ENCODE data around the gene TPRG1L. TPM values are rescaled to one million over a fixed set of nuclear protein-coding genes. Genes with fewer than 3 reads are reported as not detected.
A peak's percentile ranks its signal among the peaks of the same experiment; 100 is the strongest.

TPRG1L gene
- total and polyA plus RNA-seq, 2 donors from 2014 or later: 37.1 to 72.4 TPM

GRCh38 chr1:3630161-3630611, 5.4 kb downstream of the TPRG1L start:
- DNase-seq (peak in 1 of 5 donors; percentile 51), FAIRE-seq (no peak)
- Histone ChIP-seq H3K4me3 (ENCODE audit: low read length in 3 of 3) (no peak overlapping the region), H3K27me3 (ENCODE audit: control insufficient read depth, insufficient read depth, low read length) (no peaks in the 10 kb centered on the region), H3K36me3 (ENCODE audit: control insufficient read depth in 2 of 3, insufficient read depth in 3 of 3, low read length in 3 of 3) (peaks cover 4 to 36% (median 16%) of the 10 kb centered on the region in 3 donors), H3K9ac (ENCODE audit: low read length in 3 of 3) (no peak overlapping the region), H3K9me3 (ENCODE audit: control insufficient read depth in 2 of 3, insufficient read depth in 1 of 3, low read length in 3 of 3) (no peaks in the 10 kb centered on the region), H3K27ac (ENCODE audit: low read depth in 2 of 2, low read length in 2 of 2) (no peak overlapping the region), H3K4me1 (ENCODE audit: control insufficient read depth in 2 of 3, insufficient read depth in 2 of 3, low read depth in 1 of 3, low read length in 3 of 3) (peaks cover 0 to 6% (median 3%) of the 10 kb centered on the region in 3 donors)
- no peak for TF ChIP-seq CTCF (IDR thresholded peaks at IDR 0.05; ENCODE audit: borderline replicate concordance, extremely low read depth, insufficient read depth)
- intact Hi-C loops (cut with DNase I): no loop called here

- Histone ChIP-seq H3K27ac (ENCODE audit: low read depth in 2 of 2, low read length in 2 of 2) (no peak overlapping the region), H3K9ac (ENCODE audit: low read length in 3 of 3) (no peak overlapping the region), H3K9me3 (ENCODE audit: control insufficient read depth in 2 of 3, insufficient read depth in 1 of 3, low read length in 3 of 3) (no peaks in the 10 kb centered on the region), H3K36me3 (ENCODE audit: control insufficient read depth in 2 of 3, insufficient read depth in 3 of 3, low read length in 3 of 3) (peaks cover 4 to 40% (median 16%) of the 10 kb centered on the region in 3 donors), H3K27me3 (ENCODE audit: control insufficient read depth, insufficient read depth, low read length) (no peaks in the 10 kb centered on the region), H3K4me3 (ENCODE audit: low read length in 3 of 3) (no peak overlapping the region), H3K4me1 (ENCODE audit: control insufficient read depth in 2 of 3, insufficient read depth in 2 of 3, low read depth in 1 of 3, low read length in 3 of 3) (peaks cover 0 to 2% (median 0%) of the 10 kb centered on the region in 3 donors)
- FAIRE-seq (no peak), DNase-seq (peak in 1 of 5 donors; percentile 44)
- intact Hi-C loops (cut with DNase I): no loop called here
- no peak for TF ChIP-seq CTCF (IDR thresholded peaks at IDR 0.05; ENCODE audit: borderline replicate concordance, extremely low read depth, insufficient read depth)
These were observed 6.1 kb downstream of the TPRG1L start for GRCh38 chr1:3630914-3631313.

GRCh38 chr1:3631320-3632260, 6.8 kb downstream of the TPRG1L start:
- intact Hi-C loops (cut with DNase I): no loop called here
- TF ChIP-seq CTCF (IDR thresholded peaks at IDR 0.05; ENCODE audit: borderline replicate concordance, extremely low read depth, insufficient read depth): no peak
- no peak overlapping the region for H3K27ac ChIP-seq (ENCODE audit: low read depth in 2 of 2, low read length in 2 of 2)
- FAIRE-seq (no peak), DNase-seq (peak in 1 of 5 donors; percentile 76)
- H3K9me3 ChIP-seq (ENCODE audit: control insufficient read depth in 2 of 3, insufficient read depth in 1 of 3, low read length in 3 of 3): no peaks in the 10 kb centered on the region
- no peaks in the 10 kb centered on the region for H3K27me3 ChIP-seq (ENCODE audit: control insufficient read depth, insufficient read depth, low read length)
- H3K4me3 ChIP-seq (ENCODE audit: low read length in 3 of 3): no peak overlapping the region
- no peak overlapping the region for H3K9ac ChIP-seq (ENCODE audit: low read length in 3 of 3)
- peaks cover 4 to 43% (median 16%) of the 10 kb centered on the region in 3 donors for H3K36me3 ChIP-seq (ENCODE audit: control insufficient read depth in 2 of 3, insufficient read depth in 3 of 3, low read length in 3 of 3)
- H3K4me1 ChIP-seq (ENCODE audit: control insufficient read depth in 2 of 3, insufficient read depth in 2 of 3, low read depth in 1 of 3, low read length in 3 of 3): no peaks in the 10 kb centered on the region

All from kidney (tissue), 14 donors.